ENCODE data around the gene SEMA4D.

GRCh38 chr9:89522261-89522958 lies 24.5 kb upstream of the SEMA4D start:
- TF ChIP-seq ZNF143 (CRISPR knock-in tag; IDR thresholded peaks at IDR 0.05): no peak
- no peak for TF ChIP-seq RNF2 (conservative IDR thresholded peaks at IDR 0.05; ENCODE audit: low read depth)
- no peak for TF ChIP-seq RNF219 (CRISPR knock-in tag; IDR thresholded peaks at IDR 0.05)
- TF ChIP-seq CREB3 (CRISPR knock-in tag; IDR thresholded peaks at IDR 0.05): no peak
- no peak for TF ChIP-seq PRDM4 (CRISPR knock-in tag; IDR thresholded peaks at IDR 0.05; ENCODE audit: borderline replicate concordance)
- TF ChIP-seq ZNF24 (IDR thresholded peaks at IDR 0.05): no peak
- TF ChIP-seq ZNF512 (CRISPR knock-in tag; IDR thresholded peaks at IDR 0.05): no peak
- TF ChIP-seq NR1H2 (CRISPR knock-in tag; IDR thresholded peaks at IDR 0.05; ENCODE audit: borderline replicate concordance, low read depth): no peak
- TF ChIP-seq MAFG (CRISPR knock-in tag; IDR thresholded peaks at IDR 0.05): no peak
- TF ChIP-seq CTCF (CRISPR knock-in tag; IDR thresholded peaks at IDR 0.05): no peak
